Endodermal cell (in vitro differentiated cells): Measurements from ENCODE around the gene HDAC4. TPM values are rescaled to one million over a fixed set of nuclear protein-coding genes. Genes with fewer than 3 reads are reported as not detected.

Experiments
- DNase-seq: peaks from one replicate; pipeline ENCODE4 v3.0.0-alpha.2; 2017
- H3K27ac ChIP-seq: 2 replicates; pipeline ENCODE4 v1.5.1; 2013; ENCODE audit warnings: mild to moderate bottlenecking, low read depth, low read length, moderate library complexity
- H3K27me3 ChIP-seq: 2 replicates; pipeline ENCODE4 v1.6.1; 2013; ENCODE audit warnings: mild to moderate bottlenecking, low read length, moderate library complexity; ENCODE audit not compliant: insufficient read depth, control insufficient read depth, poor library complexity, severe bottlenecking
- H3K36me3 ChIP-seq: 2 replicates; pipeline ENCODE4 v1.7.0; 2013; ENCODE audit warnings: mild to moderate bottlenecking, low read length, moderate library complexity; ENCODE audit not compliant: control insufficient read depth, insufficient read depth
- H3K4me1 ChIP-seq: one replicate; pipeline ENCODE4 v1.7.0; 2013; ENCODE audit warnings: low read length; ENCODE audit not compliant: control insufficient read depth, insufficient read depth
- H3K4me3 ChIP-seq: 2 replicates; pipeline ENCODE4 v1.5.1; 2013; ENCODE audit warnings: mild to moderate bottlenecking, low read length, moderate library complexity
- H3K9ac ChIP-seq: 2 replicates; pipeline ENCODE4 v1.6.1; 2013; ENCODE audit warnings: mild to moderate bottlenecking, low read length, moderate library complexity; ENCODE audit not compliant: poor library complexity, severe bottlenecking; ENCODE audit errors: extremely low read depth
- H3K9me3 ChIP-seq: 2 replicates; pipeline ENCODE4 v1.6.1; 2013; ENCODE audit warnings: mild to moderate bottlenecking, low read length, moderate library complexity; ENCODE audit not compliant: control insufficient read depth
- H3K27ac Mint-ChIP-seq: 2 replicates; pipeline ENCODE4 v1.8.0; 2020; ENCODE audit warnings: mixed read lengths
- H3K27me3 Mint-ChIP-seq: 2 replicates; pipeline ENCODE4 v1.8.0; 2021; ENCODE audit warnings: mild to moderate bottlenecking, mixed read lengths; ENCODE audit not compliant: insufficient read depth
- H3K36me3 Mint-ChIP-seq: 2 replicates; pipeline ENCODE4 v1.8.0; 2020; ENCODE audit warnings: low read depth, mixed read lengths
- H3K4me1 Mint-ChIP-seq: 2 replicates; pipeline ENCODE4 v1.8.0; 2020; ENCODE audit warnings: mixed read lengths
- H3K4me3 Mint-ChIP-seq: 2 replicates; pipeline ENCODE4 v1.8.0; 2020; ENCODE audit warnings: mild to moderate bottlenecking, moderate library complexity, mixed read lengths
- H3K9me3 Mint-ChIP-seq: 2 replicates; pipeline ENCODE4 v1.8.0; 2020; ENCODE audit warnings: mild to moderate bottlenecking, mixed read lengths
- WGBS, 2 experiments: methylation state at CpG; one replicate each; pipeline versions ENCODE4 v1.1.5 to v1.1.7; 2013; ENCODE audit warnings: missing lambda C conversion rate in 2 of 2, mixed read lengths in 1 of 2; ENCODE audit not compliant: insufficient coverage in 1 of 2, insufficient read length in 1 of 2; 5-methylcytosine and 5-hydroxymethylcytosine counted together
- total RNA-seq, 2 donors: library from RNA; stranded (reverse); fragmentation: NEBNext Ultra II Directional in 1 of 2; extraction: Animal tissue kit (Norgen Biotek cat#: 25700) in 1 of 2; gene quantifications; 2 replicates in 1 of 2; 3 replicates in 1 of 2; pipeline ENCODE4 v1.2.1, GENCODE V29; 2021
- TF ChIP-seq, protein P1 (sequence below): fragments of 200-600 bp; sonication (generic); conservative IDR thresholded peaks from 2 replicates; pipeline ENCODE4 v1.5.0; 2021; ENCODE audit warnings: antibody characterized with exemption, mild to moderate bottlenecking

The HDAC4 gene
- total RNA-seq, 2 donors from 2014 or later = 45.7 to 51.2 TPM

DNA sequence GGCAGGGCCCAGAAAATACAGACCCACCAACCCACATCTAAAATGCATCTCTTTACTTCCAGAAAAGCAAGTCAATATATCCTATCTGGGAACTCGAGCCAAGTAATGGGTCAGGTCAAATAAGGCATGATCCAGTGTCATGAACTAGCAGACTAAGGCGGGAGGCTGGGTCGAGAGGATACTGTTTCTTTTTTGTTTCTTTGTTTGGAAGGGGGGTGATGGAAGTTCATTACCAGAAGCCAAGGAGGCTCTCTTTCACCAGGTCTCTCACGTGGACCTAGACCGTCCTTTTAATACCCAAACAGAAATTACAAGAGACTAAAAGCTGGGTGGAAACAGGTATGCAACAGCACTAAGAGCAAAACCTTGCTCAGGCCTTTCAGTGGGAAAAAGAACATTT, 108.3 kb downstream of the HDAC4 start:
- Mint-ChIP-seq H3K27ac (peak overlapping the region; percentile 83), H3K27me3 (no peaks in the 10 kb centered on the region), H3K4me1 (peaks cover 60% of the 10 kb centered on the region), H3K4me3 (no peak overlapping the region), H3K9me3 (no peaks in the 10 kb centered on the region), H3K36me3 (no peaks in the 10 kb centered on the region)
- Histone ChIP-seq H3K9me3 (no peaks in the 10 kb centered on the region), H3K4me3 (no peak overlapping the region), H3K4me1 (peaks cover 21% of the 10 kb centered on the region), H3K9ac (peak overlapping the region; percentile 2), H3K27ac (peak overlapping the region; percentile 96), H3K36me3 (no peaks in the 10 kb centered on the region), H3K27me3 (no peaks in the 10 kb centered on the region)
- TF ChIP-seq, protein P1, sequence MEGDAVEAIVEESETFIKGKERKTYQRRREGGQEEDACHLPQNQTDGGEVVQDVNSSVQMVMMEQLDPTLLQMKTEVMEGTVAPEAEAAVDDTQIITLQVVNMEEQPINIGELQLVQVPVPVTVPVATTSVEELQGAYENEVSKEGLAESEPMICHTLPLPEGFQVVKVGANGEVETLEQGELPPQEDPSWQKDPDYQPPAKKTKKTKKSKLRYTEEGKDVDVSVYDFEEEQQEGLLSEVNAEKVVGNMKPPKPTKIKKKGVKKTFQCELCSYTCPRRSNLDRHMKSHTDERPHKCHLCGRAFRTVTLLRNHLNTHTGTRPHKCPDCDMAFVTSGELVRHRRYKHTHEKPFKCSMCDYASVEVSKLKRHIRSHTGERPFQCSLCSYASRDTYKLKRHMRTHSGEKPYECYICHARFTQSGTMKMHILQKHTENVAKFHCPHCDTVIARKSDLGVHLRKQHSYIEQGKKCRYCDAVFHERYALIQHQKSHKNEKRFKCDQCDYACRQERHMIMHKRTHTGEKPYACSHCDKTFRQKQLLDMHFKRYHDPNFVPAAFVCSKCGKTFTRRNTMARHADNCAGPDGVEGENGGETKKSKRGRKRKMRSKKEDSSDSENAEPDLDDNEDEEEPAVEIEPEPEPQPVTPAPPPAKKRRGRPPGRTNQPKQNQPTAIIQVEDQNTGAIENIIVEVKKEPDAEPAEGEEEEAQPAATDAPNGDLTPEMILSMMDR = no peak
- WGBS, 2 experiments = 76 to 100% methylated on average over 1 to 5 of the region's 5 CpGs
- DNase-seq = no peak

DNA sequence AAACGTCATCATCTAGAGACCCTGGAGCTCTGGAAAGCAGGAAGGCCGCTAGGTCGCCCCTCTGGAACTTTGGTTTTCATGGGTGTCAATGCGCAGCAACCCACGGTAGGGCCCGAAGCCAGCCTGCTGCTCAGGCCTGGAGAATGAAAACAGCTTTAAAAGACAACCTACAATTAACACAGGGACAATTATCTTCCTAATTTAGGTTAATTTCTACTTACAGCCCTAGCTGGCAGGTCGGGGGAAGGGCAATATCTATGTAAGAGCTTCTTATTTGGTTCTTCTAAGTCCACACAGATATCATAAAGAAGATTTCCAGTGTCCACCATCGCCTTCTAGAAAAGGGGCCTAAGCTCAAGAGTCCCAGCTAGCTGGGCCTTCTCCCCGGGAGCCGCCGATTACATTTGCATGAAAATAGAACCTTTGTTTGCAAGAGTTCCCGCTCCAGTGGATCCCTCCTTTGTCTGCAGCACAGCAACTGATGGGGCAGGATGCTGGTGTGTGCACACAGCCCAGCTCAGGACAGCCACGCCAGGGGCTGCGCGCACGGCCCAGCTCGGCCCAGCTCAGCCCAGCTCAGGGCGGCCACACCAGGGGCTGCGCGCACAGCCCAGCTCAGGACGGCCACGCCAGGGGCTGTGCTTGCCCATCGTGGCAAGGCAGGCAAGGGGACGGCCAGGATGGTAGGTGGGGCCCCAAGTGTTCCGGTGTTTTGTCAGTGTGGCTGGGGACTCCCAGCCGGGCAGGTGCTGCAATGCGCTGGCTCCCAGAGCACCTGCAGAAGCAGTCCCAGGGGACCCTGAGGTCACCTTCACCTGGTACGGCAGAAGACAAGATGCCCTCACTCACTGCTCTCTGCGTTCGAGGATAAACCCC, 109.1 kb downstream of the HDAC4 start:
- Mint-ChIP-seq H3K4me3 (no peak overlapping the region), H3K27ac (peak overlapping the region; percentile 83), H3K27me3 (no peaks in the 10 kb centered on the region), H3K4me1 (peaks cover 57% of the 10 kb centered on the region), H3K36me3 (no peaks in the 10 kb centered on the region), H3K9me3 (no peaks in the 10 kb centered on the region)
- Histone ChIP-seq H3K4me1 (peaks cover 20% of the 10 kb centered on the region), H3K27me3 (no peaks in the 10 kb centered on the region), H3K4me3 (no peak overlapping the region), H3K9me3 (no peaks in the 10 kb centered on the region), H3K9ac (no peak overlapping the region), H3K27ac (peak overlapping the region; percentile 96), H3K36me3 (no peaks in the 10 kb centered on the region)
- 47 to 52% methylated on average over 17 to 30 of the region's 30 CpGs for WGBS, 2 experiments
- peak; percentile 91 for DNase-seq
- TF ChIP-seq, protein P1 = no peak

DNA sequence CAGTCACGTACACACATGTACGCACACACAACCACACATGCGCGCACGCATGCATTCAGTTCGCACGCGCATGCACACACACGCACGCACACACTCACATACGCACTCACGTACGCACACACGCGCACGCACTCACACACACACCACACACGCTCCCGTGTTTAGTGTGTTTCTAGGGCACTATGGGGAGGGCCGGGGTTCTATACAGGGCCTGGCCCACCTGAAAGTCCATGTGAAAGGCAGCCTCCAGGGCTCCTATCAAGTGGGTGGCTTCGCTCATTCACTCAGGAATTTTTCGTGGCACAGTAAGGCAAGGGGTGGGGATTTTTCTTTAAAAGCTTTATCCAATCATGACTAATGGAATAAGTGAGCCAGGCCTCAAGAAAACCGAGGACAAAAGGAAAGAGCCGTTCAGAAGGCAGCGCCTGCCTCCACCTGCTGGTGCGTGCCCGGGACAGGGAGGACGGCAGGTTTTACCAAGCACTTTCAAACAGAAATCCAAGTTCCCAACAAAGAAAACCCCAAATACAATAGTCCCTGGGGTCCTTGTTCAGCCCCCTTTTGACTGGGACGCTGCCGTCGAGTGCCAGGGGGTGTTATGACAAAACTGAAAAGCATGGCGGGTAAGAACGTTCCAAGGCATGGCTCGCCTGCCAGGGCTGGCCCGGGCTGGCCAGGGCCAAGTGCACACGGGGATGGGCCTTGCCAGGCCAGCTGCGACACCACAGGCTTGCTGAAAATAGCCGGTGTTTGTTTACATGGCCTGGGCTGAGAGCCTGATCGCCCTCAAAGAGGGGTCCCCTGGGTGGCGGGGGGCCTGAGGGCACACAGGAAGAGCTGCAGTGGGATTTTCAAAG, 110.0 kb downstream of the HDAC4 start:
- peaks cover 11% of the 10 kb centered on the region for H3K4me1 ChIP-seq
- no peak overlapping the region for H3K4me3 Mint-ChIP-seq
- WGBS, 2 experiments = 89% methylated on average over 28 to 39 of the region's 39 CpGs
- peak overlapping the region; percentile 96 for H3K27ac ChIP-seq
- no peak overlapping the region for H3K9ac ChIP-seq
- no peaks in the 10 kb centered on the region for H3K9me3 ChIP-seq
- peak overlapping the region; percentile 83 for H3K27ac Mint-ChIP-seq
- TF ChIP-seq, protein P1 = peak; percentile 31
- no peaks in the 10 kb centered on the region for H3K36me3 Mint-ChIP-seq
- no peaks in the 10 kb centered on the region for H3K36me3 ChIP-seq
- H3K9me3 Mint-ChIP-seq = no peaks in the 10 kb centered on the region
- peak; percentile 61 for DNase-seq
- H3K4me1 Mint-ChIP-seq = peaks cover 52% of the 10 kb centered on the region
- no peaks in the 10 kb centered on the region for H3K27me3 Mint-ChIP-seq
- H3K4me3 ChIP-seq = no peak overlapping the region
- no peaks in the 10 kb centered on the region for H3K27me3 ChIP-seq
